Endodermal cell (in vitro differentiated cells): ENCODE measurements around the gene SMAD3. TPM values are rescaled to one million over a fixed set of nuclear protein-coding genes. Genes with fewer than 3 reads are reported as not detected.

Experiments
- DNase-seq: peaks from one replicate; pipeline ENCODE4 v3.0.0-alpha.2; 2017
- H3K27ac ChIP-seq: 2 replicates; pipeline ENCODE4 v1.5.1; 2013; ENCODE audit warnings: mild to moderate bottlenecking, low read depth, low read length, moderate library complexity
- H3K27me3 ChIP-seq: 2 replicates; pipeline ENCODE4 v1.6.1; 2013; ENCODE audit warnings: mild to moderate bottlenecking, low read length, moderate library complexity; ENCODE audit not compliant: insufficient read depth, control insufficient read depth, poor library complexity, severe bottlenecking
- H3K36me3 ChIP-seq: 2 replicates; pipeline ENCODE4 v1.7.0; 2013; ENCODE audit warnings: mild to moderate bottlenecking, low read length, moderate library complexity; ENCODE audit not compliant: control insufficient read depth, insufficient read depth
- H3K4me1 ChIP-seq: one replicate; pipeline ENCODE4 v1.7.0; 2013; ENCODE audit warnings: low read length; ENCODE audit not compliant: control insufficient read depth, insufficient read depth
- H3K4me3 ChIP-seq: 2 replicates; pipeline ENCODE4 v1.5.1; 2013; ENCODE audit warnings: mild to moderate bottlenecking, low read length, moderate library complexity
- H3K9ac ChIP-seq: 2 replicates; pipeline ENCODE4 v1.6.1; 2013; ENCODE audit warnings: mild to moderate bottlenecking, low read length, moderate library complexity; ENCODE audit not compliant: poor library complexity, severe bottlenecking; ENCODE audit errors: extremely low read depth
- H3K9me3 ChIP-seq: 2 replicates; pipeline ENCODE4 v1.6.1; 2013; ENCODE audit warnings: mild to moderate bottlenecking, low read length, moderate library complexity; ENCODE audit not compliant: control insufficient read depth
- H3K27ac Mint-ChIP-seq: 2 replicates; pipeline ENCODE4 v1.8.0; 2020; ENCODE audit warnings: mixed read lengths
- H3K27me3 Mint-ChIP-seq: 2 replicates; pipeline ENCODE4 v1.8.0; 2021; ENCODE audit warnings: mild to moderate bottlenecking, mixed read lengths; ENCODE audit not compliant: insufficient read depth
- H3K36me3 Mint-ChIP-seq: 2 replicates; pipeline ENCODE4 v1.8.0; 2020; ENCODE audit warnings: low read depth, mixed read lengths
- H3K4me1 Mint-ChIP-seq: 2 replicates; pipeline ENCODE4 v1.8.0; 2020; ENCODE audit warnings: mixed read lengths
- H3K4me3 Mint-ChIP-seq: 2 replicates; pipeline ENCODE4 v1.8.0; 2020; ENCODE audit warnings: mild to moderate bottlenecking, moderate library complexity, mixed read lengths
- H3K9me3 Mint-ChIP-seq: 2 replicates; pipeline ENCODE4 v1.8.0; 2020; ENCODE audit warnings: mild to moderate bottlenecking, mixed read lengths
- CTCF ChIP-seq: fragments of 200-600 bp; sonication (generic); conservative IDR thresholded peaks from 2 replicates; pipeline ENCODE4 v1.5.0; 2021; ENCODE audit warnings: antibody characterized with exemption, mild to moderate bottlenecking
- WGBS, 2 experiments: methylation state at CpG; one replicate each; pipeline versions ENCODE4 v1.1.5 to v1.1.7; 2013; ENCODE audit warnings: missing lambda C conversion rate in 2 of 2, mixed read lengths in 1 of 2; ENCODE audit not compliant: insufficient coverage in 1 of 2, insufficient read length in 1 of 2; 5-methylcytosine and 5-hydroxymethylcytosine counted together
- total RNA-seq, 2 donors: library from RNA; stranded (reverse); fragmentation: NEBNext Ultra II Directional in 1 of 2; extraction: Animal tissue kit (Norgen Biotek cat#: 25700) in 1 of 2; gene quantifications; 2 replicates in 1 of 2; 3 replicates in 1 of 2; pipeline ENCODE4 v1.2.1, GENCODE V29; 2021

The SMAD3 gene
- total RNA-seq, 2 donors from 2014 or later, result 7.8 to 9.6 TPM

- no peak for DNase-seq
- H3K27ac ChIP-seq, result no peak overlapping the region
- H3K4me3 Mint-ChIP-seq, result no peak overlapping the region
- H3K4me1 ChIP-seq, result peaks cover 42% of the 10 kb centered on the region
- no peak overlapping the region for H3K4me3 ChIP-seq
- H3K27ac Mint-ChIP-seq, result no peak overlapping the region
- peaks cover 8% of the 10 kb centered on the region for H3K27me3 Mint-ChIP-seq
- H3K9ac ChIP-seq, result no peak overlapping the region
- no peaks in the 10 kb centered on the region for H3K9me3 Mint-ChIP-seq
- TF ChIP-seq CTCF, result no peak
- H3K36me3 ChIP-seq, result no peaks in the 10 kb centered on the region
- H3K36me3 Mint-ChIP-seq, result no peaks in the 10 kb centered on the region
- H3K27me3 ChIP-seq, result no peaks in the 10 kb centered on the region
- no peaks in the 10 kb centered on the region for H3K9me3 ChIP-seq
- H3K4me1 Mint-ChIP-seq, result peaks cover 74% of the 10 kb centered on the region
- WGBS, 2 experiments, result 66 to 75% methylated on average over 3 to 4 of the region's 4 CpGs
These were observed 80.3 kb downstream of the SMAD3 start for GRCh38 chr15:67145710-67146109.

GRCh38 chr15:67146234-67146633 is 80.8 kb downstream of the SMAD3 start:
- H3K4me3 Mint-ChIP-seq, result no peak overlapping the region
- 30 to 73% methylated on average over 1 to 6 of the region's 6 CpGs for WGBS, 2 experiments
- H3K4me1 Mint-ChIP-seq, result peaks cover 71% of the 10 kb centered on the region
- H3K9me3 ChIP-seq, result no peaks in the 10 kb centered on the region
- H3K4me3 ChIP-seq, result no peak overlapping the region
- no peak for DNase-seq
- no peak overlapping the region for H3K9ac ChIP-seq
- no peak for TF ChIP-seq CTCF
- H3K36me3 Mint-ChIP-seq, result no peaks in the 10 kb centered on the region
- H3K27me3 ChIP-seq, result no peaks in the 10 kb centered on the region
- H3K27ac Mint-ChIP-seq, result no peak overlapping the region
- H3K9me3 Mint-ChIP-seq, result no peaks in the 10 kb centered on the region
- no peaks in the 10 kb centered on the region for H3K36me3 ChIP-seq
- peaks cover 42% of the 10 kb centered on the region for H3K4me1 ChIP-seq
- H3K27me3 Mint-ChIP-seq, result peaks cover 4% of the 10 kb centered on the region
- H3K27ac ChIP-seq, result peak overlapping the region; percentile 77

- H3K36me3 ChIP-seq, result no peaks in the 10 kb centered on the region
- Mint-ChIP-seq H3K36me3 (no peaks in the 10 kb centered on the region), H3K9me3 (no peaks in the 10 kb centered on the region), H3K4me1 (peaks cover 66% of the 10 kb centered on the region), H3K4me3 (no peak overlapping the region), H3K27me3 (peaks cover 4% of the 10 kb centered on the region), H3K27ac (peak overlapping the region; percentile 81)
- peaks cover 40% of the 10 kb centered on the region for H3K4me1 ChIP-seq
- H3K27ac ChIP-seq, result peak overlapping the region; percentile 77
- WGBS, 2 experiments, result 31 to 40% methylated on average over 2 to 9 of the region's 10 CpGs
- no peaks in the 10 kb centered on the region for H3K27me3 ChIP-seq
- H3K4me3 ChIP-seq, result no peak overlapping the region
- no peaks in the 10 kb centered on the region for H3K9me3 ChIP-seq
- TF ChIP-seq CTCF, result no peak
- H3K9ac ChIP-seq, result peak overlapping the region; percentile 12
- peak; percentile 66 for DNase-seq
These were observed 81.5 kb downstream of the SMAD3 start for GRCh38 chr15:67146875-67147381.
